IPS DF 4.7 (cell line): Measurements from ENCODE around the gene GPR141.
A peak's percentile ranks its signal among the peaks of the same experiment; 100 is the strongest.

ENCODE experiments used
- DNase-seq: peaks from one replicate; pipeline ENCODE4 v3.0.0-alpha.2; 2013; ENCODE audit warnings: low spot score; ENCODE audit errors: extremely low read depth

GPR141 gene

DNA sequence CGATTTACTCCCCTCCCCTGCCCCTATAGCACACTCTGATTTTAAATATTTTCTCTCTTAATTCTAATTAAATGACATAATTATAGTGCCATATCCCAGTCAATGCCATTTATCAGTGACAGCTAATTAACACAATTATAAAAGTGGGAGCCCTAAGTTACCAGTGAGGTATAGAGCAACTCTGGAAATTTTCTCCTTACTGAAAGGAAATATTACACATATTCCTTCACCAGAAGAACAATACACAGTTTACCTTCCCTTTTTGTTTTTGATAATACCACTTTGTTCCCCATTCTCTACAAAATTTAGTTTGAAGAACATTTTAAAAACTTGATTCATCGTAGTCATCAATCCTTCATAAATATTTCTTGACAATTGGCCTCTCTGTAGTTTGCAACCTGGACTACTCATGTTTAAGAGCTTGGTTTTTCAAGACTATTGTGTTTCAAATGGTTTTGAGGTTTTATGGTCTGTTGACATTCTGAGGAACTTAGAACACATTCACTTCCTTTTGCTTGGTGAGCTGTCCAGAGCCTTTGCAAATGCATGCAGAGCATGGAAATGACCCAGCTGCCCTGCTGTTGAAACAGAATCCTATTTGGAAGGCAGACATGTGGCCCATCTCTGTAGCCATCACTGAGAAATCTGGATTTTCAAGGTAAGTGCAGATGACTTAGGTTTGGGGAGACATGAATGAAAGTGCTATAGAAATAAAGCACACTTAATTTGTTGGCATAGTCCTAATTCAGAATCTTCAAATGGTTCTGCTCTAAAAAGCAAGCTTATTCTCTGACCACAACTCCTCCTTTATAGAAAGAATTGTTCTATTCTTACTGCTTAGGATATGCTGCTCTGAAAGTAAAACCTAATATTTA, at the start of gene GPR141:
TSS of gene GPR141 (plus strand) at position 521 of the 875 bp plus-strand sequence. CDS start 56,628 bp downstream, outside the sequence.
- DNase-seq: no peak

GRCh38 chr7:37635346-37635745, 48.2 kb upstream of the GPR141 start:
- no peak for DNase-seq

DNA sequence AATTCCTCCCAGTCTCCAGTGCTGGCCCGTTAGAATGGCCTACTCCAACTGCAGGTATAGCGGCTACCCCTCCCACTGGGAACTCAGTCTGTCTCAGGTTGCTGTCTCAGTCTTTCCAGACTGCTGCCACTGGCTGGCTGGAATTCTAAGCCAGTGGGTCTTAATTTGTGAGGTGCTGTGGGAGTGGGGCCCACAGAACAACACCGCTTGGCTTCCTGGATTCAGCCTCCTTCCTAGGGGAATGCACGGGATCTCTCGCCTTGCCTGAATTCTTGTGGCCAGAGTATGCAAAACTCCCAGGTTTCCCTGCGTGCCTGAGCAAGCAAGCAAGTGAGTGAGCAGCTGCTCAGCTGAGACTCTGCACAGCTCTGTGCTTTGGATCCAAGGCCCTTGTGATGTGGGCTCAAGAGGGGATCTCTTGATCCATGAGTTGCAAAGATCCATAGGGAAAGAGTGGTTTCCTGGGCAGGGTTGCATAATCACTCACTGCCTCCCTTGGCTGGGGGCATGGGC, 41.5 kb upstream of the GPR141 start:
- DNase-seq: no peak

- peak; percentile 64 for DNase-seq
Measured at GRCh38 chr7:37643876-37644275, 39.7 kb upstream of the GPR141 start.

DNA sequence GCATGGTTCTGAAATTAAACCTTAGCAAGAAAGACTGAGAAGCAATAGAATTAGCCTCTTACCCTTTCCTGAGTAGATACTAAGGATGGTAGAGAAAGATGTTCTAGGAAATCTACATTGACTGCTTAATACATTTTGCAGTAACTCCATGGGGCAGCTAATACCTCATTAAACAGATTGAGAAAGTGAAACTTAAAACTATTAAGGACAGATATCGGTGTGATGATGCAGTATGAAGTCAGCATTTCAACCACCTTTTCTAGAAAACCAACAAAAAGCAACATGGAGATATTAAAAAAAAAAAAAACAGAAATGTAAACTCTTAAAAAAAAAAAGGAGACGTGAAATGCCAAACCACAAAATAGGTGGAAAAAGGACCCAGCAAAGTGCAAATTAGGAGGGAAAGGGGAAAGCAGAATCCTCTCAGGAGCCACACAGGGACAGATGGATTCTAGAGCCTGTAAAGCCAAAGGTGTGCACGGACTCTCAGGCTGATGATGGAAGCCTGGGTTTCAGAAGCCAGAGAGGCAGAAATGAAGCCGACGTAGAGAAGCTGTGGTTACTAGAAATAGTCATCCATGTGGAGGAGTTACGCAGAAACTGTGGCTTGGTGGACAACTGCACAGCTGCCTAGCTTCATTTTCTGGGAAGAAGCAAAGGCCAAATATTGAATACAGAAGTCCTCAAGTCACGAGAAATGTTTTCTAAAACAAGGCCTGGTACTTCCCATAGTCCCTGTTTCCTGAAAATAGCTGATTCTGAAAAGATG, 38.1 kb upstream of the GPR141 start:
- DNase-seq: no peak

GRCh38 chr7:37656913-37657530, 26.5 kb upstream of the GPR141 start:
- DNase-seq: no peak

DNA sequence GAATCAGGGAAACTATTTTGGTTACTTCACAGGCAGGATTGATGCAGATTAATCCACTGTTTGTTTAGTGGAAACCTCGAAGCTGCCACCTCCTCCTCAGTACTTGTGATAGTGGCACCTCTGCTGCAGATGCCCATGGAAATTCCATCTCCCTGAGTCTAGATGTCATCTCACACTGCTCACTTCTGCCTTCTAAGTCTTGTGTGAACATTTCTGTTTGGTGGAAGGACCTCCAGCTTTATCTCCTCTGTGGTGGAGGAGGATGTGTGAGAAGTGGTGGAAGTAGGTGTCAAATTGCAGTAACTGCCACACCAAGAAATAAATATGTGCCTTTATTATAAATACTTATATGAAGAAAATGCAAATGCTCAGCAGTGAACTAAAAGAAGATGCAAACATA, 25.8 kb upstream of the GPR141 start:
- no peak for DNase-seq

GRCh38 chr7:37659971-37660565, 23.5 kb upstream of the GPR141 start:
- DNase-seq: no peak

- DNase-seq: no peak
Measured at GRCh38 chr7:37660614-37661013, 23.0 kb upstream of the GPR141 start.

DNA sequence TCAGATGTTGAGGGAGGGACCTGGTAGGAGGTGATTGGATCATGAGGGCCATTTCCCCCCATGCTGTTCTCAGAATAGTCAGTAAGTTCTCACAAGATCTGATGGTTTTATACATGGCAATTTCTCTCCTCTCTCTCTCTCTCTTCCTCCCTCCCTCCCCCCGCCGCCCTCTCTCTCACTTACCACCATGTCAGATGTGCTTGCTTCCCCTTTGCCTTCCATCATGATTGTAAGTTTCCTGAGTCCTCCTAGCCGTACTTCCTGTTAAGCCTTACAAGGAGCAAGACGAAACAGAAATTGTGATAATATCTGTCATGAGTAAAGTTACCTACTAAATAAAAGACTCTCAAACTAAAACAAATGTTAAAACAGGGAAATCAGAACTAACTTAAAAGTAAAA, 19.9 kb upstream of the GPR141 start:
- no peak for DNase-seq

- no peak for DNase-seq
Measured at GRCh38 chr7:37665352-37666022, 18.1 kb upstream of the GPR141 start.

GRCh38 chr7:37666026-37666799, 17.4 kb upstream of the GPR141 start:
- no peak for DNase-seq

- DNase-seq: no peak
Measured at GRCh38 chr7:37669818-37670217, 13.7 kb upstream of the GPR141 start.

DNA sequence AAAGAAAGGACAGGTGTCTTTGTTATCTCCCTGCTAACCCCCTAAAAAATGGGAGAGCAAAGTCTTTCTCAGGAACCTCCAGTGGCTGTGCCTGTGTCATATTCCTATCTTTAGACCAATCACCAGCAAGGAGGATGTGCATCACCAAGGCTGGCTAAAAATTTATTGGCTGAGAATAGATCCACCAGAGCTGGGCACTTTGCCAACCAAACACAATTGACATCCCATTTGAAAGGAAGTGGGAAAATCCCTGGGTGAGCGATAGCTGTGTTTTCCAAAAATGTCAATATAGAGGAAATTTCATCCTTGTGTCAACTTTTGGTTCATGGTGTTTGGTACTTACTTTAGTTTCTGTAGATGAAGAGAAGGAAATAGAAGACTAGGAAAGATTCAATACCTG, 13.1 kb upstream of the GPR141 start:
- no peak for DNase-seq

- DNase-seq: no peak
Measured at GRCh38 chr7:37671876-37672275, 11.7 kb upstream of the GPR141 start.

DNA sequence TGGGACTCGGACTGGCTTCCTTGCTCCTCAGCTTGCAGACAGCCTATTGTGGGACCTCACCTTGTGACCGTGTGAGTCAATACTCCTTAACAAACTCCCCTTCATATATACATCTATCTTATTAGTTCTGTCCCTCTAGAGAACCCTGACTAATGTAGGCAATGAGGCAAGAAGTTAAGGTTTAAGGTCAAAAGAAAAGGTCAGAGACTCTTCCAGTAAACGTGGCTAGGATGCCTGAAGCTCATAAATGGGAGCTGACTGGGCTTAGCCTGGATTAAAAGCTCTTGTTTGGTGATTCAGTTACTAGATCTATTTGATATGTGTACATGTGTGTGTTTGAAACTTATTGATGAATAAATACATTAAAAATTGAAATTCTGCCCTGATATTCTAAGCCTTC, 10.6 kb upstream of the GPR141 start:
- no peak for DNase-seq

- no peak for DNase-seq
Measured at GRCh38 chr7:37673523-37673922, 10.0 kb upstream of the GPR141 start.

DNA sequence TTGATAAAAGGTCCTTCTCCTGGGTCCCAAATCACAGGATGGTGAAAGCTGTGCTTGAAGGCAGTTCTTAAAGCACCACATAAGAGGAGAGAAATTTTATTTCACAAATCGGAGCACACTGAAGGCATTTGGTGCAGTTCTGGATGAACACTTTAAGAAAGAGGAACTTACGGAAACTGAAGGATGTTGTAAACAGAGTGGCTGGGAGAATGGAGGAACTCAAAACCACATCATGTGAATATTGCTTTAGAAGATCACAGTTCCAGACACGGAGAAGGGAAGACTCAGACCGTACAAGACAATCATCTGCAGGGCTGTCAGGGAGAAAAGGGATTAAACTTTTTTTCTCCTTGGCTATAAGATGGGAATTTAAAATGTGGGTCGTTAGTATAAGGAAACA, 9.0 kb upstream of the GPR141 start:
- DNase-seq: no peak

- DNase-seq: no peak
Measured at GRCh38 chr7:37675749-37676148, 7.8 kb upstream of the GPR141 start.

DNA sequence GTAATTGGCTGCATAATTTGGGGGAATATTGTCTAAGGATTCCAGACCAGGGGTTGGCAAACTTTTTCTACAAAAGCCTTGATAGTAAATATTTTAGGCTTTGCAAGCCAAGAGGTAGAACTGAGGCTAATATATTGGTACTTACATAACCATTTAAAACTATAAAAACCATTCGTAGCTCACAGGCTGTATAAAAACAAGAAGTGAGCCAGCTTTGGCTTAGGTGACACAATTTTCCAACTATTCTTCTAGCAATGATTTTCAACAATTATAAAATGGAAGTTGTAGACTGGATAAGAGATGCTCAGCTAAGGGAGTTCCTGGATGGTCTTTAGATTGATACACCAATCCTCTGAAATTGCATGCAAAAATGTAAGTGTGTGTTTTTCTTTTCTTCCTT, 1.4 kb downstream of the GPR141 start:
- no peak for DNase-seq
